GM12892 (cell line): ENCODE data around the gene DLL4. TPM values are rescaled to one million over a fixed set of nuclear protein-coding genes. Genes with fewer than 3 reads are reported as not detected.

ENCODE experiments used
- DNase-seq: peaks from one replicate; pipeline ENCODE4 v3.0.0; 2011; ENCODE audit not compliant: insufficient read length
- FAIRE-seq: peaks from 2 replicates; lab custom pipeline; 2011; peaks lifted over from hg19 to GRCh38; lab: Jason Lieb, UNC
- POLR2A ChIP-seq: IDR thresholded peaks from 2 replicates; pipeline ENCODE4 v1.6.1; 2011; ENCODE audit warnings: low read depth, low read length, control low read depth
- POLR2AphosphoS5 ChIP-seq: IDR thresholded peaks from 2 replicates; pipeline ENCODE4 v1.6.1; 2011; ENCODE audit warnings: low read depth, low read length, control low read depth
- TAF1 ChIP-seq: IDR thresholded peaks from 2 replicates; pipeline ENCODE4 v1.6.1; 2011; ENCODE audit warnings: low read depth, mild to moderate bottlenecking, control low read depth, low read length, borderline replicate concordance
- polyA plus RNA-seq: library from polyadenylated mRNA; unstranded; fragments of >200 nt; gene quantifications from one replicate; pipeline ENCODE4 v1.2.1, GENCODE V29; 2012; ENCODE audit warnings: missing spikeins, inconsistent platforms; ENCODE audit not compliant: missing spikeins

Gene DLL4
- 0.17 TPM for polyA plus RNA-seq

DNA sequence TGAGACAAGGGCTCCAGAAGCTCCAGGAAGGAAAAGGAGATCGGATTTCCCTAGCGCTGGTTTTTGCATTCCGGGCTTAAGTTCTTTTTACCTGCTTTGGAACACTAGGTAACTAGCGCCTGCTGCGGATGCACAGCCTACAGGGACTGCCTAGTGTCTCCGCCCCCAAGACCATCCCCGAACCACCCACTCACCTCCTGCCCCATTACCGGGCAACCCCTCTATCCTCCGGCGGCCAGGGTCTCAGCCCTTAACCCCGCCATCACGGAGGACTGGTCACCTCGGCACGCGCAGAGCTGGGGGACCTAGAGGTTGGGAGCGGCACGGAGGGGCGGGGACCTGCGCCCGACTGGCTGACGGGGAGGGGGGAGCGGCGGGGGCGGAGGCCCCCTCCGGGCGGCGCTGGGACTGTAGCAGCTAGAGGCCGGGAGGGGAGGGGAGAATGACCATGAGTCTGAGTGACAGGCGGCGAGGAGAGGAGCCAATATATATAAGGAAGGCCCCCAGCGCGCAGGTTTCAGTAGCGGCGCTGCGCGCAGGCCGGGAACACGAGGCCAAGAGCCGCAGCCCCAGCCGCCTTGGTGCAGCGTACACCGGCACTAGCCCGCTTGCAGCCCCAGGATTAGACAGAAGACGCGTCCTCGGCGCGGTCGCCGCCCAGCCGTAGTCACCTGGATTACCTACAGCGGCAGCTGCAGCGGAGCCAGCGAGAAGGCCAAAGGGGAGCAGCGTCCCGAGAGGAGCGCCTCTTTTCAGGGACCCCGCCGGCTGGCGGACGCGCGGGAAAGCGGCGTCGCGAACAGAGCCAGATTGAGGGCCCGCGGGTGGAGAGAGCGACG lies at the start of gene DLL4:
TSS of gene DLL4 (plus strand) at position 520 of the 839 bp plus-strand sequence. CDS start 329 bp downstream, outside the sequence.
- DNase-seq (no peak), FAIRE-seq (no peak)
- TF ChIP-seq POLR2A (peak; percentile 41; the same call in 1 of the 2 replicates), TAF1 (no peak)

DNA sequence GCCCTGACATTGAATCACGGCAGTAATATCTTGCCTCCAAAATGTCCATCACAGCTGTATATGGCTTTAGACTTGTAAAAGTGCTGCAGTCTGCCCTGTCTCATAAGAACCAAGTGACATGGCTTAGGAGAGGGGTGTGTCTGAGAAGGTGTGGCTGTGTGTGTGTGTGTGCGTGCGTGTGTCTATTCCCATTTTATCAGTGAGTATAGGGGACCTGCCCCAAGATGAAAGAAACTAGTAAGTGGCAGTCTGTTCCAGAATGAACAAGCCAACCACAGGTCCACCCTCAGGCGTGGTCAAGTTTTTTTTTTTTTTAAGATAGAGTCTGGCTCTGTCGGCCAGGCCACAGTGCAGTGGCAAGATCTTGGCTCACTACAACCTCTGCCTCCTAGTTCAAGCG lies 49.5 kb upstream of the DLL4 start:
- FAIRE-seq, result peak; percentile 14
- no peak for DNase-seq
- no peak for TF ChIP-seq TAF1
- TF ChIP-seq POLR2A, result no peak
- no peak for TF ChIP-seq POLR2AphosphoS5

DNA sequence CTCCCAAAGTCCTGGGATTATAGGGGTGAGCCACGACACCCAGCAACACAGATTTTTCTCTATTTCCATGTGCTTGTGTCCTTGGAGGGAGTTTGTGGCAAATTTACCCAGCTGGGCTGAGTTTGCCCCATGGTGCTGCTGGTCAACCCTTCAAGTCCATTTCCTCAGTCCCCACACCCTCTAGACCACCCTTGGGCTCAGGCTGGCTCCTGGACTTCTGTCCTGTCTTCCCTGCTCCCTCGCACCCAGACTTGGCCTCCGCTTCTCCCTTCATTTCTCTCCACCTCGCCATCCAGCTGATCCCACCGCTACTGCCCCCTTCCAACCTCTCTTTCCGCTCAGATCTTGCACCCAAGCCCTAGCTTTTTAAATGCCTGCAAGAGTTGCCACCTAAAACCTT lies 47.8 kb upstream of the DLL4 start:
- no peak for FAIRE-seq
- TF ChIP-seq TAF1 (no peak), POLR2A (no peak), POLR2AphosphoS5 (no peak)

DNA sequence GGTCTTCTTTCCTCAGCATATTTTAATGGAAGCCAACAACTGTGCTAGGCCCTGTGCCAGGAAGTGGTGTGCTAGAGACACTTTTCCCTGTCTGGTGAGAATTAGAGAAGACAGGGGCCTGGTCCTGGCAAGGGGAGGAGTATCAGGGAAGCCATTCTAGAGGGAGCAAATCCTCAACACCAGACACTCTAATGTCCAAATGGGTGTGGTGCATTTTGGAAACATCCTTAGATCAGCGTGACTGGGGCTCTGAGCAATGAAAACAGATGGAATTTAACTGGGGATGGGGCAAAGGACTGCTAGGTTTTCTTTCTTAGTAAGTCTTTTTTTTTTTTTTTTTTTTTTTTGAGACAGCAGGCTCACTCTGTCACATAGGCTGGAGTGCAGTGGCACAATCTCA lies 42.6 kb upstream of the DLL4 start:
- DNase-seq (no peak), FAIRE-seq (no peak)
- TF ChIP-seq POLR2A (no peak), TAF1 (no peak), POLR2AphosphoS5 (no peak)

More for the DNA sequence above, 47.8 kb upstream of the DLL4 start:
- no peak for DNase-seq

DNA sequence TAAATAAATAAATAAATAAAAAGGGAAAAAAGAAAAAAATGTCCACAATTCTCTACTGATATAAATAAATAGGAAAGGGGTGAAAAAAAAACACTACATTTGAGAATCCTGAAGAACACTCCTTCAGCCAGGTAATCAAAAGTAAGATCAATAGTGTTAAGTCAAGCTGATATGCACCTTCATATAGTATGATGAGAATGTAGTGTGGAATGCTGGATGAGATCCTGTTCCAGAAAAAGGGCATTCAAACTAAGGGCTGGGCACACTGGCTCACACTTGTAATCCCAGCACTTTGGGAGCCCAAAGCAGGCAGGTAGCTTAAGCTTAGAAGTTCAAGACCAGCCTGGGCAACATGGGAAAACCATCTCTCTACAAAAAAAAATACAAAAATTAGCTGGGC lies 40.0 kb upstream of the DLL4 start:
- FAIRE-seq (no peak), DNase-seq (no peak)
- TF ChIP-seq TAF1 (no peak), POLR2A (no peak)

DNA sequence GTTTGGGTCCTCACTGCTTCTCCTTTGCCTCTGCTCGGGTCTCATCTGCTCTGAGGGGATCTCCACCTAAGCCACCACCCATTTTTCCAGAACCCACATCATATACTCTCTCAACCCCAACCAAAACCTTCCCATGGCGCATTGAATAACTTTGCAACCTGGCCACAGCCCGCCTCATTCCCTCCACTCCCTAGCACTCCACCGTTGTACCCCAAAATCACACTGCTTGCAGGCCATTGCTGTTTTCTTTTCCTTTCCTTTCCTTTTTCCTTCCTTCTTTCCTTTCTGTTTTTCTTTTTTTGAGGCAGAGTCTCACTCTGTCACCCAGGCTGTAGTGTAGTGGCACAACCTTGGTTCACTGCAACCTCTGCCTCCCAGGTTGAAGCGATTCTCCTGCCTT lies 38.0 kb upstream of the DLL4 start:
- DNase-seq (no peak), FAIRE-seq (no peak)
- TF ChIP-seq POLR2A (no peak), POLR2AphosphoS5 (no peak), TAF1 (no peak)

DNA sequence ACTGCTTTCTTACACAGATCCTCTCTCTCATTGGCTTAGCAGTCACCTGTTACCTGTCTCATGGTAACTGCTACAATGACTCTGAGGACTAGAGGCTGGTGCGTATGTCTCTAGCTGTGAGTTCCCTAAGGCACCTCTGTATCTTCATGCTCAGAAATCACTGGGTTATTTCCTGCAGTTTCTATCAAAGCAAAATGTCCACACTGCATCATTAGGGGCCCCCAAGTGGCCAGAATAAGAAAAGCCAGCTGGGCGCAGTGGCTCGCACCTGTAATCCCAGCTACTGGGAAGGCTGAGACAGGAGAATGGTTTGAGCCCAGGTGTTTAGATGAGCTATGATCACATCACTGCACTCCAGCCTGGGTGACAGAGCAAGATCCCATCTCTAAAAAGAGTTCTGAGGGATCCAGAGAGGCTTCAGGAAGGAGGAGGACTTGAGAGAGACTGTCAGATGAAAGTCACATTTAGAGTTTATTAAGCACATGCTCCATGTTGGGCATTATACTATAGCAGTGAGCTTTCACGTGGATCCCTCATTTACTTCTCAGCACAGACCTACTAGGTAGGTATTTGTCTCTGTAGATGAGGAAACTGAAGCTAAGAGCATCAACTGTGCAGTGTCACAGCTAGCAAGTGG lies 37.2 kb upstream of the DLL4 start:
- no peak for DNase-seq
- no peak for FAIRE-seq
- TF ChIP-seq POLR2A, result no peak
- no peak for TF ChIP-seq POLR2AphosphoS5
- TF ChIP-seq TAF1, result no peak

DNA sequence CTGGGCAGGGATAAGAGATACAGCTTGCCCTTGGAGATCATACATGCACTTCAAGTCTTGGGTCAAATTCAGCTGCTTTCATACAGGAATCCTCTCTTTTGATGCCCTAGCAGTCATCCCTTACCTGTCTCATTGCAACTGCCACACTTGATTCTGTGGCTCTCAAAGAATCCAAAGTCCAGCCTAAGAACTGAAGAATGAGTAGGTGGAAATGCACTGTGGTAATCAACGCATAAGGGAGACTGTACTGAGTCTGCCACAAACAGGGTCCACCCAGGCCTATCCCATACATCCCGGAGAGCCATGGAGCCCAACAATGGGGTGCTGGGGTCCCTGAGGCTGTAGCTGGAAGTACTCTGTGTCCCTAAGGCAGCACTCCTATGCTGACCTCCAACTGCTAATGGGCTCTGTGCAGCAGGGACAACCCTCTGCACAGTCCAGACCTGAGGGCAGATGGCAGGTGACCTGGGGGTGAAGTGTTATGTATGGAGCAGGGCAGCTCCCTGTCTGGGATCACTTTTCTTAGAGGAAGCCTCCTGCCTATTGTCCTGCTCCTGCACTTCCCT lies 36.6 kb upstream of the DLL4 start:
- DNase-seq (no peak), FAIRE-seq (no peak)
- no peak for TF ChIP-seq TAF1
- TF ChIP-seq POLR2AphosphoS5, result no peak
- no peak for TF ChIP-seq POLR2A

DNA sequence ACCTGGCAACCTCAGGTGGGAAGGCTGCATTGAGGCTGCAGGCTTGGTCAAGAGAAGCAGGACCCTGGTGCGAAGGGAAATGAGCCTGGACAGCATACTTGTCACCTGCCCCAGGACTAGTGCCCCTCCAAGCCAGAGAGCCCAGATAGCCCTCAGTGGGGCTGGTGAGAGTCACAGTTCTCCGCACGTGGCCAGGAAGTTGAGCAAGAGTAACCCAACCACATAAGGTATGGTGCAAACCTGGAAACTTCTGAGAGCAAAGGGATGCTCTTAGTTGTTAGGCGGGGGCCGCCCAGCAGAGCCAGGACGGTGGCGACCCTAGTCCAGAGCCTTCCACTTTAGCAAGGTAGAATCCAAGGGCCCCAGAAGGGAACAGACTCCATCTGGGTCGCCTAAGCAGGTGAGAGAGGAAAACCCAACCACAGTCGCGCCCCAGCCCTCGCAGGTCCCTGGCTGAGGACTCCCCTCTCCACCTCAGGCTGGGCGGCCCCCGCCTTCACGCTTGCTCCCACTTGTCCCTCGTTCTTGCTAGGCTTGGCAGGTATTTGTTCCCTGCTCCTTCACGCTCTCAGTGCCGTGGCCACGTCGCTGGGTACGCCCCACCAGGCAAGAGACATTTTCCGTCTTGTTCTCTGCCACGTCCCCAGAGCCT lies 36.0 kb upstream of the DLL4 start:
- FAIRE-seq (no peak), DNase-seq (no peak)
- TF ChIP-seq TAF1 (no peak), POLR2AphosphoS5 (no peak), POLR2A (no peak)

DNA sequence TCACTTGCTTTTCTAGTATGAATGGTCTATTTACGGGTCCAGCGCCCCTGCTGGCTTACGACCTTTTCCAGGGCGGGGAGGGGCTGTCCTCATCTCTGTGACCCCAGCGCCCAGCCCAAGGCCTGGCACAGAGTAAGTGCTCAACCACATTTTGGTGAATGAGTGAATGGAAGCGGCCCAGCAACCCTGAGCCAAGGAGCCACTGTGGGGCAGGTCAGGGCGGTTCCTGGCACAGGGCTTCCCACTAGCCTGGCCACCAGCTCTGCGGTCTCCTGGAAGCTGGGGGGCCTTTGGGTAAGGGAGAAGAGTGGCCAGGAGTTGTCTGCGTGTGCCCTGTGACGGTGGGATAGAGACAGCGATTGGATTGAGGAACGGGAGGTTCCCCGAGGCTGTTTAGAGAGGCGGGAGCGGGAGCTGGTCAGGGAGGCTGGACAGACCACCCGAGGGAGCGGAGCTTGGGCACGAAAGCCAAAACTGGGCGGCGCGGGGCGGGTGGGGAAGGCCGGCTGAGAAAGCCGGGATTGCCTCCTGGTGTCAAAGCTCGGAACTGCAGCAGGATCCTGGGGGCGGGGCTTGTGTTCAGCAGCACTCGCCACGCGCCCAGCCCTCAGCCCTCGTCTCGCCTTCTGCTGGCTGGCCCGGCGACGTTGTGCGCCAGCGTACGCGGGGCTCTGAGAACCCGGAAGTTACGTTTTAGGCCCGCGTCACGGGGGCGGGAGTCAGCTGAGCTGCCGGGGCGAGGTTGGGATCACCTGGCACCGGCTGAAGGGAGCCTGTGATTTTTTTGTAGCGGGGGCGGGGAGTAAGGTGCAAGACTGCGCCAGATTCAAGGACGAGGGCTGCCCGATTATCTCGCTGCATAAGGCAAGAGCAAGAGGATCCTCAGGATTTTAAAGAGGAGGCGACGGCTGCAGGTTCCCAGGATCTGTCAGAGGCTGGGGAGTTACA lies 35.1 kb upstream of the DLL4 start, which contains the start of gene VPS18:
TSS of gene VPS18 (plus strand) at position 718 of the 948 bp plus-strand sequence. CDS start 319 bp downstream, outside the sequence.
- FAIRE-seq (peak; percentile 96), DNase-seq (peak; percentile 93)
- TF ChIP-seq POLR2AphosphoS5, result 0 out of 2 replicates have a peak, but pooled peaks have one; percentile 25
- TF ChIP-seq TAF1, result peak; percentile 61; the same call in 1 of the 2 replicates
- peak; percentile 54 for TF ChIP-seq POLR2A
